NCI-H146 (cell line): Measurements from ENCODE around the gene CYB5R3.
"Not testable (repeated sequence)": the region's sequence is repeated elsewhere in the genome, so short reads cannot be mapped to it uniquely, and the experiment has no call there.

Experiments
- DNase-seq: peaks from one replicate; lab custom pipeline; 2025; lab: John Stamatoyannopoulos, UW

CYB5R3 gene

GRCh38 chr22:42602470-42602869, 46.7 kb downstream of the CYB5R3 start:
- no peak for DNase-seq

- no peak for DNase-seq
Measured at GRCh38 chr22:42601879-42602465, 47.2 kb downstream of the CYB5R3 start.

- no peak for DNase-seq
Measured at GRCh38 chr22:42596863-42597530, 52.2 kb downstream of the CYB5R3 start.

- no peak for DNase-seq
Measured at GRCh38 chr22:42596336-42596735, 52.9 kb downstream of the CYB5R3 start.

- DNase-seq = no peak
Measured at GRCh38 chr22:42595434-42595833, 53.8 kb downstream of the CYB5R3 start.

- DNase-seq = no peak
Measured at GRCh38 chr22:42591987-42592386, 57.2 kb downstream of the CYB5R3 start.

- DNase-seq = no peak
Measured at GRCh38 chr22:42587588-42588175, 61.5 kb downstream of the CYB5R3 start.

- DNase-seq = no peak
Measured at GRCh38 chr22:42586381-42586780, 62.8 kb downstream of the CYB5R3 start.

- DNase-seq = no peak
Measured at GRCh38 chr22:42585096-42585495, 64.1 kb downstream of the CYB5R3 start.

- no peak for DNase-seq
Measured at GRCh38 chr22:42584364-42584940, 64.7 kb downstream of the CYB5R3 start.

- DNase-seq = no peak
Measured at GRCh38 chr22:42582987-42583386, 66.2 kb downstream of the CYB5R3 start.

GRCh38 chr22:42581762-42582716, 67.2 kb downstream of the CYB5R3 start:
- peak; percentile 59 for DNase-seq

- DNase-seq = peak; percentile 30
Measured at GRCh38 chr22:42581194-42581761, 67.9 kb downstream of the CYB5R3 start.

- DNase-seq = not testable (repeated sequence)
Measured at GRCh38 chr22:42580040-42580439, 69.2 kb downstream of the CYB5R3 start.

- DNase-seq = no peak
Measured at GRCh38 chr22:42577623-42578240, 71.5 kb downstream of the CYB5R3 start.

- not testable (repeated sequence) for DNase-seq
Measured at GRCh38 chr22:42577141-42577540, 72.1 kb downstream of the CYB5R3 start.

- DNase-seq = not testable (repeated sequence)
Measured at GRCh38 chr22:42575996-42576574, 73.1 kb downstream of the CYB5R3 start.

GRCh38 chr22:42574468-42574867, 74.7 kb downstream of the CYB5R3 start:
- DNase-seq = not testable (repeated sequence)

GRCh38 chr22:42574046-42574445, 75.1 kb downstream of the CYB5R3 start:
- not testable (repeated sequence) for DNase-seq

- DNase-seq = not testable (repeated sequence)
Measured at GRCh38 chr22:42571068-42571467, 78.1 kb downstream of the CYB5R3 start.

- not testable (repeated sequence) for DNase-seq
Measured at GRCh38 chr22:42570580-42570979, 78.6 kb downstream of the CYB5R3 start.
